Stimulated activated memory B cell treated with anti-CD40 and anti-IgM and Interleukin-4, amounts not matched to agents 10 μg/mL and 1 μg/mL and 100 μg/mL, for 72 hours (primary cell): ENCODE data around the gene CCDC57.

ENCODE experiments used
- ATAC-seq: fragments of 150-1000 bp; cut with Tn5 transposase; 2 replicates; pipeline ENCODE4 v1.10.0; 2021
- H3K27ac Mint-ChIP-seq: one replicate; pipeline ENCODE4 v1.8.0; 2022; ENCODE audit warnings: mild to moderate bottlenecking, mixed read lengths
- H3K27me3 Mint-ChIP-seq: one replicate; pipeline ENCODE4 v1.8.0; 2022; ENCODE audit warnings: mixed read lengths
- H3K36me3 Mint-ChIP-seq: one replicate; pipeline ENCODE4 v1.8.0; 2022; ENCODE audit warnings: mixed read lengths
- H3K4me1 Mint-ChIP-seq: one replicate; pipeline ENCODE4 v1.8.0; 2022; ENCODE audit warnings: mixed read lengths
- H3K4me3 Mint-ChIP-seq: one replicate; pipeline ENCODE4 v1.8.0; 2022; ENCODE audit warnings: mild to moderate bottlenecking, moderate library complexity, mixed read lengths
- H3K9me3 Mint-ChIP-seq: one replicate; pipeline ENCODE4 v1.8.0; 2022; ENCODE audit warnings: mixed read lengths

CCDC57 gene

GRCh38 chr17:82095777-82096708 is 116.6 kb downstream of the CCDC57 start:
- ATAC-seq = no peak
- peaks cover 15% of the 10 kb centered on the region for H3K36me3 Mint-ChIP-seq
- H3K9me3 Mint-ChIP-seq = no peaks in the 10 kb centered on the region
- no peak overlapping the region for H3K27ac Mint-ChIP-seq
- peaks cover 28% of the 10 kb centered on the region for H3K4me1 Mint-ChIP-seq
- no peaks in the 10 kb centered on the region for H3K27me3 Mint-ChIP-seq
- peak overlapping the region; percentile 77 for H3K4me3 Mint-ChIP-seq

DNA sequence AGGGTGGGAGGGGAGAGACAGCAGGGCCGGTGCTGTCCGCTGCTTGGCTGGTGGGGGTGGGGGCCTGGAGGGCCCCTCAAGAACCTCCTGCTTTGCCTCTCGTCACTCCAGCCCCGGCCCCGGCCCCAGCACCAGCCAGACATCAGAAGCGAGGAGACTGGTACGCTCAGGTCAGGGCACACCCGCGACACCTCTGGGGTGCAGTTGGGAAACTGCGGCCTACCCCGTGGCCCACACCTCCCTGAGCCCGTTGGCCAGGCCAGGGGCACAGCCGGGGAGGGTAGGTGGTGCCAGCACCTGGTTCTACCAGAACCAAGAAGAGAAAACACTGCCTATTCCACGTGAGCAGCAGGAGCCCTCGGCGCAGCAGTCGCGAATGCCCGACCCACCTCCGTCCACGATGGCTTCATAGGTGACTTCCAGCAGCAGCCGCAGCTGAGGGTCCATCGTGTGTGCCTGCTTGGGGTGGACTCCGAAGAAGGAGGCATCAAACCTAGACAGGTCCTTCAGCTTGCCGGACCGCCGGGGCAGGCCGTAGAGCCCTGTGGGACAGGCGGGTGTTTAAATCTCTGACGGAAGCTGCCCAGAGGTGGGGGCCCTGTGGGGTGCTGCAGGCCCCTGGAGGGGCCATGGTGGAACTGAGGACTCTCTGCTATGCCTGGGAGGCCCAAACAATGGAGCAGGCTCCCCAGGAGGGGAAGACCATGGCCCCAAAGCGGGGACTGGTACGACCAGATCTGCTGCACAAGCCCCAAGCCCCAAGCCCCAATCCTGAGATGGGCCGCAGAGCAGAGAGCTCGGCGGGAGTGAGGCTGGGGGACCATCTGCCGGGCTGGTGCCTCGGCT is 117.5 kb downstream of the CCDC57 start:
- no peak overlapping the region for H3K27ac Mint-ChIP-seq
- H3K9me3 Mint-ChIP-seq = no peaks in the 10 kb centered on the region
- H3K4me1 Mint-ChIP-seq = peaks cover 24% of the 10 kb centered on the region
- no peak overlapping the region for H3K4me3 Mint-ChIP-seq
- peaks cover 15% of the 10 kb centered on the region for H3K36me3 Mint-ChIP-seq
- no peak for ATAC-seq
- no peaks in the 10 kb centered on the region for H3K27me3 Mint-ChIP-seq

DNA sequence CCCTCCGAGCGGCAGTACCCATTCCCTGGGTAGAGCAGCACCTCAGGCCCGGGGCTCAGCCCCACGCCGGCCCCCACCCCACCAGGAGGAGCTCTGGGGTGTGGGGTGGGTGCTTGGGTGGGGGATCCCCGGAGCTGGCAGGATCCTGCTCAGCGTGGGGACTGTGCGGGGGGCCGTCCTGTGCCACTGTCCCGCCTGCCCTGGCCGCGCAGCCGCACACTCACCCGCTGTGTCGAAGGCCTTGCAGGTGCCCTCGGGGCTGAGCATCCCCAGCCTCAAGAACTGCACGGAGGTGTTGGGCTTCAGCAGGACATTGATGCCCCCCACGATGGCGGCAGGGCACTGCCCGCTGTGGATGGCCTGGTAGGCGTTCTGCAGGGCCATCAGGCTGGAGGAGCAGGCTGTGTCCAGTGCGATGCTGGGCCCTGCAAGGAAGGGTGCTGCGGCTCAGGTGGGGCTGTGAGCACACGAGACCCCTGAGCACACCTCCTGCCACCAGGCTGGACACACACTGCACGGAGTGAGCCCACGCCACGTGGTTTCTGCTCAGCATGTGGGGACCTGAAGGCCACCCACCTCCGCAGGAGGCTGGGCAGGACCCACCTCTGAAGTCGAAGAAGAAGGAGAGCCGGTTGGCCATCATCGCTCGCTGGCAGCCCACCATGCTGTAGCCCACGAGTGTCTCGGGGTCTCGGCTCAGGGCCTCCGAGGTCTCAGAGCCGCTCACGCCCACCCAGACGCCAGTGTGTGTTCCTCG is 119.5 kb downstream of the CCDC57 start:
- H3K27ac Mint-ChIP-seq = no peak overlapping the region
- no peaks in the 10 kb centered on the region for H3K27me3 Mint-ChIP-seq
- peaks cover 19% of the 10 kb centered on the region for H3K36me3 Mint-ChIP-seq
- no peak overlapping the region for H3K4me3 Mint-ChIP-seq
- no peak for ATAC-seq
- H3K9me3 Mint-ChIP-seq = no peaks in the 10 kb centered on the region
- H3K4me1 Mint-ChIP-seq = peaks cover 13% of the 10 kb centered on the region

GRCh38 chr17:82092628-82092994 is 120.0 kb downstream of the CCDC57 start:
- ATAC-seq = no peak
- Mint-ChIP-seq H3K27me3 (no peaks in the 10 kb centered on the region), H3K36me3 (peaks cover 21% of the 10 kb centered on the region), H3K9me3 (no peaks in the 10 kb centered on the region), H3K4me1 (peaks cover 13% of the 10 kb centered on the region), H3K27ac (no peak overlapping the region), H3K4me3 (no peak overlapping the region)

DNA sequence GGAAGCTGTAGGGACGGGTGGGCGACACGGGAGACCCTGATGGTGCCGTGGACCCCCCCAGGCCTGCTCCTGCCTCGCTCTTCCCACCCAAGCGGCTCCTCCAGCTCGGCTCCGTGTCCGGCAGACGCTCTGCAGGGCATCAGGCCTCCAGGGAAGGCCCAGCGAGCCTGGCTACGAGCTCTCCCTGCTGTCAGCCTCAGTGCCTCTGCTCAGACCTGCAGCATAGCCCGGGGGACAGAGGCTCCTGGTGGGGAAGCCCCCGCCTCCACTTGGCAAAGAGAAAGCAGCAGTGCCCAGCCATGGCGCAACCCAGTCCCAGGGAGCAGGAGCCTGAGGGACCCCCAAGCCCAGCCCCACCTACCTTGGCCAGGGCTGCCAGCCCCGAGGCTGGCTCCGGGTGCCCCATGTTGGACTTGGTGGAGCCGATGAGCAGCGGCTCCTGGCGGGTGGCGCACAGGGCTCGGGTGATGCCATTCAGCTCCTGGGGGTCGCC is 120.5 kb downstream of the CCDC57 start:
- ATAC-seq = no peak
- peaks cover 21% of the 10 kb centered on the region for H3K36me3 Mint-ChIP-seq
- H3K27me3 Mint-ChIP-seq = no peaks in the 10 kb centered on the region
- no peak overlapping the region for H3K4me3 Mint-ChIP-seq
- no peaks in the 10 kb centered on the region for H3K9me3 Mint-ChIP-seq
- H3K4me1 Mint-ChIP-seq = peaks cover 13% of the 10 kb centered on the region
- H3K27ac Mint-ChIP-seq = no peak overlapping the region

DNA sequence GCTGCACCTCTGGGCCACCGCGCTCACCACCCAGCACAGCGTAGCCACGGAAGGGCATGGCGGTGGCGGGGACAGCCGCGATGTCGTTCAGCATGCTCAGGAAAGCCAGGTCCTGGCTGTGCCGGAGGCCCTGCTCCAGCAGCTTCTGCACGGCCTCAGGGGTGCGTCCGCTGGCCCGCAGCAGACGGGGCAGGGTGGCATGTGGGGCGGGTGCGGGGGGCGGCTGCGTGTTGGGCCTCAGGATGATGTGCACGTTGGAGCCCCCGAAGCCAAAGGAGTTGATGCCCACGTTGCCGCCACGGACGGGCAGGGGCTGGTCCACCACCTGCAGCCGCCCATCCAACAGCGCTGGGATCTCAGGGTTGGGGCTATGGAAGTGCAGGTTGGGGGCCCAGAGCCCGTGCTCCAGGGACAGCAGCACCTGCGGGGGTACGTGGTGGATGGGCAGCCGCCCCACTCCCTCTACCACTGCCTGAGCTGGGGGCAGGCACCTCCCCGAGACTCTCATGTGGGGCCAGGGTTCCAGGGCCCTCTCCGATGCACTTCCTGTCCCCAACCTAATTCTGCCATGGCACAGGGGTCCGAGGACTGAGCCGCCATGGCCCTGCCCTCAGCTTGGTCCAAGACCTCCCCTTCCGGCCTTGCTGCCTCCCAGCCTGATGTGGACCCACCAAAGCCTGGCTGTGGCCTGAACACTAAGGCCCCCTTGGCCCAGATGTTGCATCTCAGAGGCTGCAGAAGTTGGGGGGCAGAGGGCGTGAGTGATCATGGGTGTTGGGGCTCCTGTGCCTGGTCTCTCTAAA is 121.2 kb downstream of the CCDC57 start:
- H3K4me3 Mint-ChIP-seq = no peak overlapping the region
- H3K27ac Mint-ChIP-seq = no peak overlapping the region
- H3K4me1 Mint-ChIP-seq = peaks cover 8% of the 10 kb centered on the region
- no peak for ATAC-seq
- H3K27me3 Mint-ChIP-seq = no peaks in the 10 kb centered on the region
- no peaks in the 10 kb centered on the region for H3K9me3 Mint-ChIP-seq
- peaks cover 21% of the 10 kb centered on the region for H3K36me3 Mint-ChIP-seq

DNA sequence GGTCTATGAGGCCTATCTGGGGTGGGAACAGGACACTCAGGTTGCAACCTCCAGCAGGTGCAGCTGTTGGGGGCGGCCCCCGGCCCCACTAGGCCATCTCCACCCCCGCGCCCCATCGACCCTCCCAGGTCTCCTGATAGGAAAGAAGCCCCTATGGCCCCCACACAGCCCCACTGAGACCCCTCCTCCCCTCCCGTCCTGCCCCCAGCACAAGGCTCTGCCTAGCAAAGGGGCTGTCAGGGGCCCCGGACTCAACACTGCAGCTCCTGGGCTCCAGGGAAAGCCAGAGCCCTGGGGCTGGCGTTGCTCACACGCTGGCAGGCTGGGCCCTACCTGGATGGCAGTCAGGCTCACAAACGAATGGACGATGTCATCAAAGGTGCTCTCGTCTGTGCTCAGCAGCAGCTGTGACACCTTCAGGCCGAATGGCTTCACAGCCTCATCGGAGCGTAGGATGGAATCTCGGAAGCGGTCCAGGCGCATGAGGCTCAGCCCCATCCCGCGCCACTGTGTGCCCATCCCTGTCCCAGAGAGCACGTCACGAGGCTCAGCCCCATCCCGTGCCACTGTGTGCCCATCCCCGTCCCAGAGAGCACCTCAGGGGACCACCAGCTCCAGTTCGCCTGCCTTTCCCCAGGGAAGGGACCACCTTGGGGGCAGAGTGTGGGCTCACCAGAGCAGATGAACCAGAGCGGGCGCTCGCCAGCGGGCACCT is 121.9 kb downstream of the CCDC57 start:
- no peak overlapping the region for H3K4me3 Mint-ChIP-seq
- peaks cover under 1% of the 10 kb centered on the region for H3K4me1 Mint-ChIP-seq
- H3K27me3 Mint-ChIP-seq = no peaks in the 10 kb centered on the region
- no peak for ATAC-seq
- H3K27ac Mint-ChIP-seq = no peak overlapping the region
- H3K9me3 Mint-ChIP-seq = no peaks in the 10 kb centered on the region
- H3K36me3 Mint-ChIP-seq = peaks cover 21% of the 10 kb centered on the region

GRCh38 chr17:82089723-82090548 is 122.7 kb downstream of the CCDC57 start:
- no peaks in the 10 kb centered on the region for H3K9me3 Mint-ChIP-seq
- no peak for ATAC-seq
- H3K4me1 Mint-ChIP-seq = no peaks in the 10 kb centered on the region
- H3K27ac Mint-ChIP-seq = no peak overlapping the region
- no peak overlapping the region for H3K4me3 Mint-ChIP-seq
- H3K27me3 Mint-ChIP-seq = no peaks in the 10 kb centered on the region
- peaks cover 24% of the 10 kb centered on the region for H3K36me3 Mint-ChIP-seq

DNA sequence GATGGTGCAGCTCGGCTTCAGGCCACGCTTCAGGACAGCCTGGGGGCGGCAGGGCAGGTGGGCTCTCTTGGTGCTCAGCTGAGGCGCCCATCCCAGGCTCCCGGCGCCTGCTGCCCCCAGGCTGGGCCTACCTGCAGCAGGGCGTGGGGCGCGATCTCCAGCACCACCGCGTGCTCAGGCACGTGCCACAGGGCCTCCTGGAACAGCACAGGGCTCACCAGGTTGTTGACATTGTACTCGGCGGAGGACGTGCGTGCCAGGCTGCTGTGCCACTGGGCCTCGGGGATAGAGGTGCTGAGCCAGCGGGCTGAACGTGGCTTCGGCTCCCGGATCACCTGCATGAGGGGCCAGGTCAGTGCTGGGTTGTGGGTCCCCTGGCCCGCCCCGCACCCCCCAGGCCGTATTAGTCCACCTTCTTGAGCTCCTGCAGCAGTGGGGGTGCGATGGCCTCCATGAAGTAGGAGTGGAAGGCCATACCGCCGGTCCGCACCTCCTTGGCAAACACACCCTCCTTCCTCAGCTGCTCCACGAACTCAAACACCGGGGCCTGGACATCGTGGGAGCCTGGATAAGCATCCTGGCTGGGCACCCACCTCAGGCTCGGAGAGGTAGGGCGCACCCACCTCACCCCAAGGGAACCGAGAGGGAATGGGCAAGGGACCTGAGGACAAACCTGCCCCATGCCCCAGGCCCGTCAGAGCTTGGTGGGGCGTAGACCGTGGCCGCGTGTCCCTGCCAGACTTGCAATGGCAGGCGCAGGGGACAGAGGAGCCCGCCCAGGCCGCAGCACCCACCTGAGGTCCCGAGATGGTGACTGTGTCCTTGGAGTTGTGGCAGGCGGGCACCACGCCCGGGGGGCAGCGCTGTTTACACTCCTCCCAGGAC is 123.6 kb downstream of the CCDC57 start:
- no peak for ATAC-seq
- no peak overlapping the region for H3K4me3 Mint-ChIP-seq
- H3K27ac Mint-ChIP-seq = no peak overlapping the region
- peaks cover 33% of the 10 kb centered on the region for H3K36me3 Mint-ChIP-seq
- no peaks in the 10 kb centered on the region for H3K4me1 Mint-ChIP-seq
- no peaks in the 10 kb centered on the region for H3K27me3 Mint-ChIP-seq
- no peaks in the 10 kb centered on the region for H3K9me3 Mint-ChIP-seq

DNA sequence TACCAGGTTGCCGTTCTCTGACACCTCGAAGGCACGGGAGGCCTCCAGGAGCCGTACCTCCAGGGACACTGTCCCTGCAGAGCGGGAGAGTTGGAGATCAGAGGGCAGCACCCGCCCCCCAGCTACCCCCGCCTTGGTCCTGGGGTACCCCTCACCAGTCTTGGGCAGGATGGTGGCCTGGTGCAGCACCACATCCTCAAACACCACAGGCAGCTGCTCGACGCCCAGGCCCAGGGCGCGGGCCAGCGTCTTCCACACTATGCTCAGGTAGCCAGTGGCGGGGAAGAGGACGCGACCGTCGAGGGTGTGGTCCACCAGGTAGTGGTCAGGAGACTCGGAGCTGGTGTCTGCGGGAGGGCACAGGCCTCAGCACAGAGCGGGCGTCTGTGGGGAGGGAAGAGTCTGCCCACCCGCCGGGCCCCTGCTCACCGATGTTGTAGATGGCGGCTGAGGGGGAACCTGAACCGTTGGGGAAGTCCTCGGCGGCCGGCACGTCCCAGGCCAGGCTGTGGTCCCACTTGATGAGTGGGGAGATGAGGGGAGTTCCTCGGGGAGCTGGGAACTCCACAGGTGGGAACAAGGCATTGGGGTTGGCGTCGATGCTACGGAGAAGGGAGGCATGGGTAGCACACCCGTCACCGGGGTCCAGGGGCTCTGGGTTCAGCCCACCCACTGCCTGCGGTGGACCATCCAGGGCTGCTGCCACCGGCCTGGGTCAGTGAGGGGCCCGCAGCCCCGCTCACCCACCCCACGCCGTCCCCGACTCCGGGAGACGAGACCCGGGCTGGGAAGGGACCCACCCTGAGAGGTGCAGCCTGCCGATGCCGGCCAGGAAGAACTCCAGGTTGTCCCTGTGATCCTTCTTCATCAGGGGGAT is 124.4 kb downstream of the CCDC57 start:
- Mint-ChIP-seq H3K27ac (no peak overlapping the region), H3K4me1 (no peaks in the 10 kb centered on the region), H3K9me3 (no peaks in the 10 kb centered on the region), H3K36me3 (peaks cover 38% of the 10 kb centered on the region), H3K27me3 (no peaks in the 10 kb centered on the region), H3K4me3 (no peak overlapping the region)
- ATAC-seq = no peak

DNA sequence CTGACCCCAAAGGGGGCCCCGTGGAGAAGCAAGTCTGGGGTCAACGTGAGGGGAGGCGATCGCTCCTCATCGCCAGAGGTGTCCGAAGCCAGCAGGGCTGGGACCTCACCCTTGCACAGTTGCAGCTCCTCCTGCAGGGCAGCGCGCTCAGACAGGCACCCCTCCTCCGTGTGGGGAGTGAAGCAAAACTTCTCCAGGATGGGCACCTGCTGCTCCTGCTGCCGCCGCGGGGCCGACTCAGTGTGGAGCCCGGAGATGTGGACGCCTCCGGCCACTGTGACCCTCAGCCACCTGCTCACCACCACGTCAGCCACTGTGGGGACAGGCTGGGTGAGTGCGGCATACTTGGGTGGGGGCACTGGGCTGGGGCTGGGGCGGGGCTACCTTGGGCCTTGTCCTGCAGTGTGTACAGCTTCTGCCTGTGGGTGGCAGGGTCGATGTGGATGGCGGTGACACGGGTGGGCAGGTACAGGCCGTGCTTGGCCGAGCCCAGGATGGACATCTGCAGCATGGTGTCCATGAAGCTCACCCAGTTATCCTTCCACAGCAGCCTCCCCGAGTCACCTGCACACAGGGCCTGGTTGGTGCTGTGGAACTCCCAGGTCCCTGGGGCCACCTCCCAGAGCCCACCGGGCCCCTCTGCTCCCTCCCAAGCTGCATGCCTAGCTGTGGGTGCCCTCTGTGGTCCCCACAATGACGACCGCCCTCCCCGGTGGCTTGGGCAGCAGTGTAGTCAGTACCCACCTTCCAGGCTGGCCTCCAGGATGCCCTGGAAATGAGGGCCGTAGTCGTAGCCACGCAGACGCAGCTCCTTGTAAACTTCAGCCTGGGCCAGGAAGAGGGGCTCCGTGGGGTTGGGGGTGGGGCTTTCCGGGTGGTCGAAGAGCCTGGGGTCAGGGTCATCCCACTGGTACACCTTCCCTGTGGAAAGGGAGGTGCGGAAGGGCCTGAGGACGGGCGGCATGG is 125.4 kb downstream of the CCDC57 start:
- ATAC-seq = no peak
- no peaks in the 10 kb centered on the region for H3K9me3 Mint-ChIP-seq
- H3K27me3 Mint-ChIP-seq = no peaks in the 10 kb centered on the region
- H3K36me3 Mint-ChIP-seq = peaks cover 43% of the 10 kb centered on the region
- no peaks in the 10 kb centered on the region for H3K4me1 Mint-ChIP-seq
- H3K27ac Mint-ChIP-seq = no peak overlapping the region
- no peak overlapping the region for H3K4me3 Mint-ChIP-seq
